DMS153 (cell line): ENCODE measurements around the gene RAB3C.
"Not testable (repeated sequence)": the region's sequence is repeated elsewhere in the genome, so short reads cannot be mapped to it uniquely, and the experiment has no call there.

Experiments used
- DNase-seq: peaks from one replicate; lab custom pipeline; 2025; lab: John Stamatoyannopoulos, UW

Gene RAB3C

DNA sequence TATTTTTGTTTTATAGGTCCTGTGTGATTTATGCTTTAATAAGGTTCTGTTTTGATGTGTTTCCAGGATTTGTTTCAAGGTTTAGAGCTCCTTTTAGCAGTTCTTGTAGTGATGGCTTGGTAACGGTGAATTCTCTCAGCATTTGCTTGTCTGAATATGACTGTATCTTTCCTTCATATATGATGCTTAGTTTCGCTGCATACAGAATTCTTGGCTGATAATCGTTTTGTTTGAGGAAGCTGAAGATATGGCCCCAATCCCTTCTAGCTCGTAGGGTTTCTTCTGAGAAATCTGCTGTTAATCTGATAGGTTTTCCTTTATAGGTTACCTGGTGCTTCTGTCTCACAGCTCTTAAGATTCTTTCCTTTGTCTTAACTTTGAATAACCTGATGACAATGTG, 20.0 kb downstream of the RAB3C start:
- DNase-seq: not testable (repeated sequence)

DNA sequence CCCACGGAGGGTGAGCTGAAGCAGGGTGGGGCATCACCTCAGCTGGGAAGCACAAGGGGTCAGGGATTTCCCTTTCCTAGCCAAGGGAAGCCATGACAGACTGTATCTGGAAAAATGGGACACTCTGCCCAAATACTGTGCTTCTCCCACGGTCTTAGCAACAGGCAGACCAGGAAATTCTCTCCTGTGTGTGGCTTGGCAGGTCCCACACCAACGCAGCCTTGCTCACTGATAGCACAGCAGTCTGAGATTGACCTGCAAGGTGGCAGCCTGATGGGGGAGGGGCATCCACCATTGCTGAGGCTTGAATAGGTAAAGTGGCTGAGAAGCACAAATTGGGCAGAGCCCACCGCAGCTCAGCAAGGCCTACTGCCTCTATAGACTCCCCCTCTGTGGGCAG, 23.2 kb downstream of the RAB3C start:
- DNase-seq: no peak

GRCh38 chr5:58615972-58616371, 33.1 kb downstream of the RAB3C start:
- DNase-seq: no peak

GRCh38 chr5:58617241-58617640, 34.4 kb downstream of the RAB3C start:
- DNase-seq: no peak

DNA sequence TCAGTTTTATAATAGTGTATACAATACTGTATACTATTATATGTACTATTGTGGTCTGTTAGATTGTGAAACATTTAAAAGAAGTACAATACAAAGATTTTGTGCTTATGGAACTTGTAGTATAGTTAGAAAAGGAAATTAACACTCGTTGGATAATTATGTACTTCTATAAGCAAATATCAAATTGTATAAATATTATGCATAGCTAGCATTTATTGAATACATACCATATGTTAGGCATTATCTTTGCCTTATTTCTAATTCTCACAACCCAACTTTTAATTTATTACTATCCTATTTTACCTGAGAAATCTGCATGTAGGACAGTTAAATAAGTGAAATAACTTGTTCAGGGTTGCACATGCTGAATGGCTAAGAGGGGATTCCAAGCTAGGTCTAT, 37.5 kb downstream of the RAB3C start:
- DNase-seq: no peak

GRCh38 chr5:58622936-58623871, 40.3 kb downstream of the RAB3C start:
- DNase-seq: no peak

- no peak for DNase-seq
These were observed 45.8 kb downstream of the RAB3C start for GRCh38 chr5:58628626-58629025.

DNA sequence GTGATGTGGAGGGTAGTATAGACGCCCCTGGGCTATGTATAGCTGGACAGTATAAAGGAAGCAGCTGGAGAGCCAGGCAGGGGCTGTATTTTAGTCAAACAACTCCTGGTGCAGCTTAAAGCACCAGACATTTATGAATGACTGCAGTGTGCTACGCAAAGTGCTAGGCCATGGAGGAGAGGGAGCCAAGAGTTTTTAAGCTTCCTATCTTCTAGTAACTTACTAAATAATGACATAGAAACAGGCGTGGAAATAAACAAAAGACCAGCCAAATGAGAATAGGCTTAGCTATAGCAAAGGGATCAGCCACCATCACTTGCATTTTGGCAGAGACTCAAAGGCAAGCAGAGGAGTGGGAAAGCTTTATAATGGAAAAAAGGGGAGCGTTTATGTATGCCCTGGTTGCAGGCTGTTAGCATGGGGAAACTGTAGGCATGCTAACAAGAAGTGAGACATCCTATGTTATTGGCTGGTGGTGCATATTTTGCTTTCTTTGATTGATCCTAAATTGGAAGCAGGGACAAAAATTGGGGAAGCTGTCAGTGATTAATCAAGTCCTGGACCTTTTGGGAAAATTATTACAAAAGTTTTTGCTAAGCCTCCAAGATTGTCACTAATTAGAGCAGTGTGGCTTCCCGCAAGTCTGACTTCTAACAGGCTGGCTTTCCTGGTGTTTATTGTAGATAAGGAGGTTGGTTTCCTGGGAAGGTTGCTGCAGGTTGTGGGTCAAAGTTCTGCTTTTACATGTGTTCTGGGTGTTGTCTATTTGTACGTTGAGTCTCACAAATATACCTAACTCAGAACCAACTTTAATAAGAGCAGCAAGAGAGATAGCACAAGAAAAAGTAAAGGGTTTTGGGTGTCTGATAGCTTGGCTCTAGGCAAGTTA, 46.6 kb downstream of the RAB3C start:
- no peak for DNase-seq

DNA sequence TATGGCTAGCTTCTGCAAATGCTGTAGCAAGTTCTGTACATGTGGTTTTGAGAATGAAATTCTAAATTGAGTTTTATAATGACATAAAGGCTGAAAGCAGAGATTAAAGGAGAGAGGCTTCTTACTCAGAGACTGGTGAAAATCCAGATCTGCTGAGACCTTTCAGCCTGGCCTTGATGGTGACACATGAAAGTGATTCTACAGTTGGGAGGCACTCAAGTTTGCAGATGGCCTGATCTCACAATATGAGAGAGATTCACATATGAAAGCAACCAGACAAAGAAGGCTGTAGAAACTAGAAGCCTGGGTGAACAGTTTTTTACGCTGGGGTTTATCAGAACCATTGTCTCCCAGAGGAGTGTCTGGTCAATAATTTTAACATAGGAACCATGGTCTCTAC, 49.0 kb downstream of the RAB3C start:
- no peak for DNase-seq

- no peak for DNase-seq
These were observed 52.5 kb downstream of the RAB3C start for GRCh38 chr5:58635416-58635815.

DNA sequence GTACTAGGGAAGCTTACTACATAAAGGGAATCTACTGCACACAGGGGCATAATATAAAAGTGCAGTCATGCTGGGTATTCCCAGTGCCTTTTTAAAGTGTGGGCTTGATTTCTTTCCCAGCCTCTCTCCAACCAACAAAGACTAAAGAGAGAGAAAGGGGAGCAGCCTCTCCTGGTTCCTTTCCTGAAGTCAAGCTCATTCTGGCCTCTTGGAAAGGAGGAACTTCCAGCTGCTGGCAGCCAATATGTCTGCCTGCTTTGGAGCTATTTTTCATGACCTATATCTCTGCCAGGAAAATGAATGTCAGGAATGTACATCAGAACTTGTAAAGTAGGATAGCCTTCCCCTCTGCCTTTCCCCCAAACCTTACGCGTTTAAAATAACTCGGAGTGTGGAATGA, 57.1 kb downstream of the RAB3C start:
- no peak for DNase-seq

GRCh38 chr5:58641533-58641932, 58.7 kb downstream of the RAB3C start:
- DNase-seq: no peak

DNA sequence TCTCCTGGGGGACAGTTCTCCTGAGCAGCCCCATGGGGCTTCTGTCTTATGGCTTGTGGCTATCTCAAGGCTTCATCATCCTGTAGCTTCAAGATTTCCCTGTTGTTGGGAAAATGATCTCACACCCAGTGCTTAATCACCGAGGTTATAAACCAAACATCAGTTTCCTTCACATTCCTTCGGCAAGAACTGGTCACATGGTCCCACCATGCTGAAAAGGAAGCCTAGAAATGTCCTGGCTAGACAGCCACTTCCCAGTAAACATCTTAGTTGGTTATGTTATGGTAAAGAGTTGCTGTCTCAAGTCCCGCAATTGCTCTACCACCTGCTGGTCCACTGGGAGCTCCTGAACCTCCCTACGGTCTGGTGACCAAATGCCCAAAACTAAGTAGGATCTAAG, 66.0 kb downstream of the RAB3C start:
- no peak for DNase-seq

- no peak for DNase-seq
These were observed 66.8 kb downstream of the RAB3C start for GRCh38 chr5:58649716-58650115.

DNA sequence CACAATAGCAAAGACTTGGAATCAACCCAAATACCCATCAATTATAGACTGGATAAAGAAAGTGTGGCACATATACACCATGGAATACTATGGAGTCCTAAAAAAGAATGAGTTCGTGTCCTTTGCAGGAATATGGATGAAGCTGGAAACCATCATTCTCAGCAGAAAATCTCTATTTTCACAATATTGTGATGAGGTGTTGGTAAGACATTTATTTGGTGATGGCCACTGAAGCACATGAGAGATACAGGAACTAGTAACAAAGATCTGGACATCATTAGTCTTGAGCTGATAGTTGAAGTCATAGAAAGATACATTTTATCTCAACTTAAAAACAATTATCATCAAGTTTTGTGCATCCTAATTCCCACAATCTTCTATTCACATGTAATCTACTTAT, 70.6 kb downstream of the RAB3C start:
- DNase-seq: no peak

DNA sequence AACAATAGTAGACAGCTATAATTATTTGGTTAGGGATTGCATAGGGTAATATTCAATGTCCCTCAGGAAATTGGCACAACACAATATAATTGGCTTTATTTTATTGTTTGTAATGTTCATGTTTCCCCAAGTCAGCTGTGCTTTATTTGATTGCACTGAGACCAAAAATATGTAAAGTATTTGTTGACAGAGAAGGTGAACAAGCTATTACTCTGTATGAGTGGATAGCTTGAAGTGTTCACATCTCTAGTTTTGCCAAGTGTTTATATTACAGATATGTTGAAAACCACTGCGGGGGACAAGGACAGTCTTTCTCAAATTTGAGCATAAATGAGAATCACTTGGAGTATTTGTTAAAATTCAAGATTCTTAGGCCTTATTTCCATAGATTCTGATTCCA, 83.3 kb downstream of the RAB3C start:
- DNase-seq: no peak

- DNase-seq: no peak
These were observed 84.0 kb downstream of the RAB3C start for GRCh38 chr5:58666598-58667581.

DNA sequence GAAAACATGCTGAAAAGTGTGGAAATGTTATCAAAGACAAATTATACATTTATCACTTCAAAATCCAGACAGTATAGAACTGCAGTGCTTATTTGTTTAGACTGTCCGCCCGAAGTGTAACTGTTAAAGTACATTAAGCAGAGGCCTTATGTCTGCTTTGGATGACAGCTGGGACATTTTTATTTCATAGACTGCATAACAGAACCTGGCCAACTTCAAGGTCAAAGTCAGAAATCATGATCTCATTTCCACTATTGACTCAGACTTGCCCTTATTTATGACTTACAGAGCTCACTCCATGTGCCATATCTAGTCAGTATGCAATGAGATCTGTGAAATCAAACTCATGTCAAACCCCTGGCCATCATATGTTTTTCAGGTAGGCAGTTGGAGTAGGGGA, 87.7 kb downstream of the RAB3C start:
- DNase-seq: no peak

DNA sequence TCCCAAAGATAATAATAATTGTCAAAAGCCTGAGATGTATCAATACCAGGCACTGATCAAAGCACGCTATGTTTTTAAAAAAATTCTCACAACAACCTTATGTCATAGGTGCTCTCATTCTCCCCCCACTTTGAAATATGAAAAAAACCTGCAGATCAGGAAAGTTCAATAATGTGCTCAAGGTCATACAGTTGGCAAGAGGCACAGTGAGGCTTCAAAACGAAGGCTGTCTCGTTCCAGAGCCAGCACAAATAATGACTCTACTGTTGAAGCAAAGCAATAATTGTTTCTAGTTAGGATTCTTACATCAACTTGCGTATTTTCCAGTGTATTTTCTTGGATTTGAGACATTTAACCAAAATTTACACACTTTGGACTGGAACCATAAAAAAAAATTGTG, 88.3 kb downstream of the RAB3C start:
- DNase-seq: no peak

- DNase-seq: no peak
These were observed 89.6 kb downstream of the RAB3C start for GRCh38 chr5:58672521-58672920.

- no peak for DNase-seq
These were observed 91.2 kb downstream of the RAB3C start for GRCh38 chr5:58674070-58674469.

DNA sequence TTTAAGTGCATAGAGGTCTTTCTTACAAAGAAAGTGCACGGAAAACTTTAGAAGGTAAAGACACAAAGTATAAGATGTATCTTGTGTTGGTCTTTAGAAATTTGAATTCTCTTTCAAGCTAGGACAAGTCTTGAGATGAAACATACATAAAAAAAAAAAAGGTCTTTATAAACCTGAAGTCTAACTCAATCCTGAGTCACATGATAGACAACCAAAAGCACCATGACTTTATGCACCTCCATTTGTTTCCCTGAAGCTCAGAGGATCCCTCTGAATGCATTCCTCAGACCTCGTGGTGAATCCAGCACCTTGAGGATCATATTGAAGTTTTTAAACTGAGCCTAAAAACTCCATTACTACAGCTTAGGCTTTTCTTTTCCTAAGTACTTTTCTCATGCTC, 91.8 kb downstream of the RAB3C start:
- DNase-seq: no peak
